Muscle of back (tissue), 11 donors: Measurements from ENCODE around the gene EIF3I. TPM values are rescaled to one million over a fixed set of nuclear protein-coding genes. Genes with fewer than 3 reads are reported as not detected.

Experiments used
- DNase-seq, 3 donors: peaks; one replicate each; pipeline versions ENCODE4 v3.0.0 to v3.0.0-alpha.2; 2013
- polyA plus RNA-seq, 10 donors: library from polyadenylated mRNA; unstranded; fragments of 120-200 nt; gene quantifications; one replicate each; pipeline ENCODE4 v1.2.1, GENCODE V29; 2013; ENCODE audit not compliant: insufficient read length in 10 of 10

Gene EIF3I
- polyA plus RNA-seq, 10 donors: 146 to 185 (median 164) TPM

GRCh38 chr1:32197074-32197473 is 25.1 kb upstream of the EIF3I start:
- DNase-seq: peak in 1 of 3 donors; percentile 7

DNA sequence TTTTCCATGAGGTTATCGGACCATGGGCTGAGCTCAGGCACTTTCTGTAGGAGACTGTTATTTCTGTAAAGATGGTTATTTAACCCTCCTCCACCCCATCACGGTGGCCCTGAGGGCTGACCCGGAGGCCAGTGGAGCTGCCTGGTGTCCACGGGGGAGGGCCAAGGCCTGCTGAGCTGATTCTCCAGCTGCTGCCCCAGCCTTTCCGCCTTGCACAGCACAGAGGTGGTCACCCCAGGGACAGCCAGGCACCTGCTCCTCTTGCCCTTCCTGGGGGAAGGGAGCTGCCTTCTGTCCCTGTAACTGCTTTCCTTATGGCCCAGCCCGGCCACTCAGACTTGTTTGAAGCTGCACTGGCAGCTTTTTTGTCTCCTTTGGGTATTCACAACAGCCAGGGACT is 24.4 kb upstream of the EIF3I start:
- peak in 1 of 3 donors; percentile 20 for DNase-seq

GRCh38 chr1:32198237-32199042 is 23.8 kb upstream of the EIF3I start:
- DNase-seq: peak in 1 of 3 donors; percentile 19

GRCh38 chr1:32199043-32199716 is 23.0 kb upstream of the EIF3I start:
- peak in 1 of 3 donors; percentile 15 for DNase-seq

- DNase-seq: peak; percentile 58 to 64 (median 63)
Observed at GRCh38 chr1:32199717-32200072, 22.5 kb upstream of the EIF3I start.

GRCh38 chr1:32200226-32201010 is 21.8 kb upstream of the EIF3I start, which contains the start of gene CCDC28B:
Gene CCDC28B (plus strand): TSS chr1:32200595. CDS start chr1:32201936, 1,341 bp downstream.
- DNase-seq: peak; percentile 69 to 94 (median 84)

DNA sequence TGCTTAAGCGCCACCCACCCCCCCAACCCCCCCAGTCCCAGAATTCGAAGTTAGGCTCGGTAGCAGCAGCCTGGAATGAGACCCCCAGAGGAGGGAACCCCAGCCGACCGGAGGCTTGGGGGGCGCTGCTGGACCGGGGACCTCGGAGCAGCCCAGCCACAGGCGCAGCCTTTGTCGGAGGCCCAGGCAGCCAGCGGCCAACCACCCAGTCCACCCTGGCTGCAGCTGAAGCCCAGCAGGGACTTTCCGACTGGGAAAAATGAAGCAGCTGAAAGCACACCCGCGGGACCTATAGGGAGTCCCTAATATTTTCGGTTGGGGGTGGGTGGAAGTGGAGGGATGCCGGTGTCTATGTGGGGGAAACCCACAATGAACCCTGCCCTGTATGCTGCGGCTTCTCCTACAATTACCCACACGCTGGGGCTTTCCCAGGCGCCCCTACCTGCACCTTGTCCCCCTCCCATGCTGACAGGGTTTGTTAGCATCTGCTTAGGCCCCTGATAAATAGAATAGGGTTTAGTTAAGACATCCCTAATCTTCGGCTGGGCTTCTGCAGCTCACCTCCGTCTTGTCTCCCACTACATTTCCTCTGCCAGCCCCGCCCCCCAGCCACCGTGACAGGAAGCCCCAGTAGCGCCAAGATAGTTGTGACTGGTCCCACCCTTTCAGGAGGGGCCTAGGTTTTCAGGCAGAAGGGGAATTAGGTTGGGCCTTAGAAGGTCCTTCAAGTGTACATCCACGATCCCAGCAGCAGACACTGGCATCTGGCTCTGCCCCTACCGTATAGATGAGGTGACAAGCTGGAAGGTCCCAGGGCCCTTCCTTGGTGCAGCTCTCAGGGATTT is 21.0 kb upstream of the EIF3I start:
- peak; percentile 43 to 91 (median 78) for DNase-seq

DNA sequence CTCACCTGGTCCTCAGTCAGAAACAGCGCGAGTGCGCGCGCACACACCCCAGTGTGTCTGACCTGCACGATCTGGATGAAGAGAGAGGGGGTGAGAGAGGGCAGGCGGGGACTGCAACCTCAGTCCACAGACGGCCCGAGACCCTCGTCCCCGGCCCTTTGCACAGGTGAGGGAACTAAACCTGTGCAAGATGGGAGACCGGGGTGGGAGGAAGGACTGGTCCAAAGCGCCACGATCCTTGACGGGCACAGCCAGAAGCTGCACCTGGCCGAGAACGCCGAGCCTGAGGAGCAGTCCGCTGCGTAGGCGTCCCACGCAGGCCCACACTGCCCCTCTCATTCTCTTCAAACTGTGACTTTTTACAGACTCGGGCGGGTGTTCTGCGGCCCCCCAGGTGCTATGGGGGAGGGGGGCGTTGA is 17.3 kb upstream of the EIF3I start:
- no peak for DNase-seq

GRCh38 chr1:32205401-32206370 is 16.5 kb upstream of the EIF3I start, which contains the start of gene IQCC:
Gene IQCC (plus strand): TSS chr1:32205671. CDS start chr1:32205682, 11 bp downstream.
- peak; percentile 78 to 95 (median 89) for DNase-seq

DNA sequence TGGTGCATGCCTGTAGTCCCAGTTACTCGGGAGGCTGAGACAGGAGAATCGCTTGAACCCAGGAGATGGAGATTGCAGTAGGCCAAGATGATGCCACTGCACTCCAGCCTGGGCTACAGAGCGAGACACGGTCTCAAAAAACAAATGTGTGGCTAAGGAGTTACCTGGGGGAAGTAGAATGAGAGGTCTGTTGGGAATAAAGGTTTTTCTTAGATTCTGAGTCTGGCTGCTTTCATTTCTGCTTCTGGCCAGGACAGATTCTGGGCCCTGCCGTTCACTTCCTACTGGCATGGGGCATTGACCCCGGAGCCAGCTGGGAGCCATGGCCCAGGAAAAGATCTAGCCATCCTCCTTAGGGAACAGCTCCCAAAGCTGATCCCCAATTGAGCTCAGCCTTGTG is 13.7 kb upstream of the EIF3I start:
- no peak for DNase-seq

DNA sequence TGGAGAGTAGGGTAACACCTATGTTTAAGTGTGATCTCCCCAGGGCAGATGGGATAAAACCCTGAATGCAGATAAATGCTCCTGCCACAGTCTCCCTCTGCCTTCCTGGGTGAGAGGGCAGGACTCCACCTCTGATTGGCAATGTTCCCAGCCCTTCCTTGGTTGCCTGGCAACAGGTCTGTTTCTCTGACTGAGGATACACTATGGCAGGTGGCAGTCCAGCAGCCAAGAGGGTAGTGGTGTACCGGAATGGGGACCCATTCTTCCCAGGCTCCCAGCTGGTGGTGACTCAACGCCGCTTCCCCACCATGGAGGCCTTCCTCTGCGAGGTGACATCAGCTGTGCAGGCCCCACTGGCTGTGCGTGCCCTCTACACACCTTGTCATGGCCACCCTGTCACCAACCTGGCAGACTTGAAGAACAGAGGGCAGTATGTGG is 13.3 kb upstream of the EIF3I start, which contains the start of gene DCDC2B:
Gene DCDC2B, plus strand, starts transcription at position 199 of the 438 bp plus-strand sequence. Its CDS starts 5 bp downstream, at position 204.
- DNase-seq: peak; percentile 53 to 62 (median 53)

DNA sequence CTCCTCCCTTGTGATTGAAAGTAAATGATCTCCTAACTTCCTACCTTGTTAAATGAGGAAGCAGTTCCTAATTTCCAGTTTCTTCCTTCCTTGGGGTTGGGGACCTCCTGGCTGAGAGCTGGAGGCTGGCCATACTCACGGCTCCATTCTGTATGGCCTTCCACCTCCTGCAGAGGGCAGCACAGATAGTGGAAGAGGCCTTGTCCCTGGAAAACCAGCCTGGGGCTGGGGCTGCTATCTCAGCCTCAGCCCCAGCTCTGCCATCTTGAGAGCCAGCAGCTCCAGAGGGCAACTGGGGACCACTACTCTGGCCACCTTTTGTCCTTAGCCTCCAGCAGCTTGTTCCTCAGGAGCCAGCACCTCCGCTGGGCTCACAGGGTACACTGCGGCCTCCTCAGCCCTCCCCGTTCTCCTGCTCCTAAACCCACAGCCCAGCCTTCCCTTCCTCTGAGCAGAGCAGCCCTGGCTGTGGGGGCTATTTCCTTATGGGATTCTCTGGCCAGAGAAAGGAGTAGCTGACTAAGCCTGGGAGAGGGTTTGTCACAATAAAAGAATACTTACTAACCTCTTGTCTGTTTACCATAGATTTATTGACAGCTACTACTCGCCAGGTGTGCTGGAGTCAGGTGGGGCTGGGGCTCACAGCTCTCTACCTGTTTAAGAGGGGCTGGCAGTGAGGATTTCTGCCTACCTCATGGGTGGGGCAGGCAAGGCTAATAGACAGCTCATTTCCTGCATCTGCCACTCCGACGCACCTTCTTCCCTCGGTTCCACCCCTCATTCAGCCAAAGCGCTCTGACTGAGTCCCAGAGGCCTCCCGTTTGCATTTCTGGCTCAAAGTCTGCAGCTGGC is 6.4 kb upstream of the EIF3I start:
- peak; percentile 33 to 70 (median 49) for DNase-seq

- DNase-seq: no peak
Observed at GRCh38 chr1:32216566-32216965, 5.6 kb upstream of the EIF3I start.

DNA sequence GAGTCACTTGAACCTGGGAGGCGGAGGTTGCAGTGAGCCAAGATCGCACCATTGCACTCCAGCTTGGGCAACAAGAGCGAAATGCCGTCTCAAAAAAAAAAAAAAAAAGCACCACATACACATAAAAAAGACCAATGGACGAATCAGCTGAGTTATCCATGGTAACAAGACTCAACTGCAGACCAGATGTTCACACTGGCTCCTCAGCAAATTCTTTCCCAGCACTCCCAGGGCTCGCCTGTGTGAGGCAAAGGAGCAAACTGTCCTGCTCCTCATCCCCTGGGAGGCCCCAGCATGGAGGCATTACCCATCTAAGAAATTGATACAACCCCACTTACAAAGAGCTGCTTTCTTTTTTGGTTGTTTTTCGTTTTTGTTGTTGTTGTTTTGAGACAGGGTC is 3.2 kb upstream of the EIF3I start:
- no peak for DNase-seq

- no peak for DNase-seq
Observed at GRCh38 chr1:32220746-32221580, 1.2 kb upstream of the EIF3I start.

DNA sequence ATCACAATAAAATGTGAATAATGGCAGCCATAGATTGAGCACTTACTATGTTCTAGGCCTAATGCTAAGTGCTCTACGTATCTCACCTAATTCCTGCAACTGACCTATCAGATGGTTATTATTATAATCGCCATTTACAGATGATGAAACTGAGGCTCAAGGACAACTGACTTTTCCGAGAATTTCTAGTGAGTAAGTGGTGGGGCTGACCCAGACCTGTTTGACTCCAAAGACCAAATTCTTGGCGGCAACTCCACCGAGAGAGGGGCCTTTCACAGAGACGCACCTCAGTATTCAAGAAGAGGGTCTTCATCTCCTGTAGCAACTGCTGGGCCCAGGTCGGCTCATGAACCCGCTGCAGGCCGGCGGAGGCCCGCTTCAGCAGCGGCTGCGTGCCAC is 627 bp upstream of the EIF3I start:
- DNase-seq: no peak

DNA sequence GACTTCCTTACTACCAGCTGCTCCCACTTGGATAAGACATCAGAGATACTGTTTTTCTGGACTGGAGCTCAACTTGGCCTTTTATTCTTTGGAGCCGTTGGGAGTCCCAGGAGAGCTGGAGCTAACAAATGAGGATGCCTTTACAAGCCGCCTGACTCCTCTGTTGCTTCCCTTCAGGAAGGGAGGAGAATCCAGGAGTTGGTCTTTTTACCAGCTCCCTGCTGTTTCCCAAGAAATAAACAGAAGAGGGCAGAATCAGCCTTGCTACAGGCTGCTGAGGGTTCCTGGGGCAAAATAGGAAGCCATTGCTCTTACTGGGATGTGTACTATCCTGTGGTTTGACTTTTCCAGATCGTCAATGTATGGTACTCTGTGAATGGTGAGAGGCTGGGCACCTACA is 1.5 kb downstream of the EIF3I start:
- DNase-seq: no peak

GRCh38 chr1:32224285-32224684 is 2.1 kb downstream of the EIF3I start:
- DNase-seq: no peak
